Panc1 (cell line): ENCODE data around the gene KCND1. TPM values are rescaled to one million over a fixed set of nuclear protein-coding genes. Genes with fewer than 3 reads are reported as not detected.

ENCODE experiments used
- ATAC-seq: fragments of 200-7000 bp; cut with Tn5 transposase; 2 replicates; pipeline ENCODE4 v1.9.1; 2020; ENCODE audit warnings: mild to moderate bottlenecking, moderate library complexity
- BruUV-seq: library from RNA; stranded (reverse); fragments of 400-500 nt; replicated peaks from 2 replicates; lab custom pipeline; 2021; lab: Mats Ljungman, UMichigan
- CTCF ChIA-PET: fragments of 300-600 bp; sonication (Branson Sonifier 250); formaldehyde crosslinking; loops from one replicate; lab custom pipeline; 2022; ENCODE audit warnings: antibody characterized with exemption; lab: Charles Lee
- POLR2A ChIA-PET: fragments of 300-600 bp; sonication (Branson Sonifier 250); formaldehyde crosslinking; loops from one replicate; lab custom pipeline; 2022; ENCODE audit warnings: antibody characterized with exemption; lab: Charles Lee
- DNase-seq: peaks from one replicate; pipeline ENCODE4 v3.0.0-alpha.2; 2010; ENCODE audit warnings: low read depth, low spot score
- H3K27ac ChIP-seq: 2 replicates; pipeline ENCODE4 v1.5.1; 2011; ENCODE audit warnings: mild to moderate bottlenecking, low read length, inconsistent platforms
- H3K27me3 ChIP-seq: fragments of 200-500 bp; sonication (Bioruptor generic); 2 replicates; pipeline ENCODE4 v1.6.0; 2014; ENCODE audit warnings: low read length, inconsistent platforms; ENCODE audit not compliant: control insufficient read depth, insufficient read depth
- H3K36me3 ChIP-seq: fragments of 200-500 bp; sonication (Bioruptor generic); 2 replicates; pipeline ENCODE4 v1.5.1; 2014; ENCODE audit warnings: inconsistent platforms, mild to moderate bottlenecking, low read length, moderate library complexity; ENCODE audit not compliant: control insufficient read depth, insufficient read depth
- H3K4me1 ChIP-seq: 2 replicates; pipeline ENCODE4 v1.5.1; 2011; ENCODE audit warnings: inconsistent platforms, mild to moderate bottlenecking, low read length, moderate library complexity; ENCODE audit not compliant: control insufficient read depth, insufficient read depth
- H3K4me3 ChIP-seq, 2 experiments: 2 replicates each; pipeline ENCODE4 v1.5.1; 2011 to 2012; ENCODE audit warnings: low read depth in 2 of 2, low read length in 2 of 2, mild to moderate bottlenecking in 2 of 2, inconsistent platforms in 1 of 2, moderate library complexity in 1 of 2
- H3K9me3 ChIP-seq: fragments of 200-500 bp; sonication (Bioruptor generic); 2 replicates; pipeline ENCODE4 v1.5.1; 2014; ENCODE audit warnings: low read depth, mild to moderate bottlenecking, inconsistent platforms, low read length, moderate library complexity; ENCODE audit not compliant: control insufficient read depth, insufficient read depth
- POLR2AphosphoS5 ChIP-seq: IDR thresholded peaks from 2 replicates; pipeline ENCODE4 v1.6.1; 2012; ENCODE audit warnings: mild to moderate bottlenecking, low read depth, low read length, moderate library complexity
- REST ChIP-seq, 2 experiments: IDR thresholded peaks; 2 replicates each; pipeline ENCODE4 v1.6.1; 2011 to 2012; ENCODE audit warnings: low read depth in 2 of 2, control low read depth in 1 of 2, low read length in 1 of 2, mild to moderate bottlenecking in 1 of 2, moderate library complexity in 1 of 2; ENCODE audit not compliant: insufficient read depth in 1 of 2
- SIN3A ChIP-seq: IDR thresholded peaks from 2 replicates; pipeline ENCODE4 v1.6.1; 2012; ENCODE audit warnings: low read depth, mild to moderate bottlenecking, low read length, moderate library complexity, borderline replicate concordance; ENCODE audit not compliant: insufficient read depth
- TCF7L2 ChIP-seq: IDR thresholded peaks from 2 replicates; pipeline ENCODE4 v1.6.1; 2011; ENCODE audit warnings: mild to moderate bottlenecking, low read depth, low read length, inconsistent platforms
- in situ Hi-C: cut with HindIII; loops from 2 replicates; pipeline ENCODE4 v1.10.0; 2016; ENCODE audit warnings: low sequenced_read_pairs, low pct_unique_long_range_greater_than_20kb
- intact Hi-C: fragments of 100-400 bp; cut with micrococcal nuclease; formaldehyde crosslinking; loops from one replicate; pipeline ENCODE4 v1.10.0; 2022; ENCODE audit not compliant: unreplicated experiment
- total RNA-seq: library from RNA; stranded (reverse); gene quantifications from one replicate; pipeline ENCODE4 v1.2.1, GENCODE V29; 2021; ENCODE audit not compliant: unreplicated experiment
- TF ChIP-seq, protein P1 (sequence below): fragments of 450-650 bp; IDR thresholded peaks from 2 replicates; pipeline ENCODE4 v1.5.1; 2017; ENCODE audit warnings: mild to moderate bottlenecking

KCND1 gene
- total RNA-seq, 1 experiment from 2014 or later, result 5.5 TPM

GRCh38 chrX:48972220-48973164 is 848 bp upstream of the KCND1 start:
- Histone ChIP-seq H3K4me3 (peak overlapping the region; percentile 40 to 70), H3K36me3 (no peaks in the 10 kb centered on the region), H3K4me1 (no peaks in the 10 kb centered on the region), H3K27ac (peak overlapping the region; percentile 68), H3K27me3 (no peaks in the 10 kb centered on the region), H3K9me3 (no peaks in the 10 kb centered on the region)
- DNase-seq, result no peak
- peak; percentile 71 for ATAC-seq
- CTCF ChIA-PET, result no interaction called here
- POLR2A ChIA-PET, result interaction anchor here (1.0 kb wide), 1 partner anchor 30 kb away, joined by 3 read pairs; the partner anchor contains the start of gene GRIPAP1
- in situ Hi-C loops, result no loop called here
- BruUV-seq, result no TSS peak
- no peak for TF ChIP-seq REST (IDR thresholded peaks at IDR 0.05; ENCODE audit: insufficient read depth in 1 of 2, low read depth in 2 of 2, low read length in 1 of 2)
- TF ChIP-seq POLR2AphosphoS5, result no peak; the same call in 1 of the 2 replicates
- TF ChIP-seq, protein P1, sequence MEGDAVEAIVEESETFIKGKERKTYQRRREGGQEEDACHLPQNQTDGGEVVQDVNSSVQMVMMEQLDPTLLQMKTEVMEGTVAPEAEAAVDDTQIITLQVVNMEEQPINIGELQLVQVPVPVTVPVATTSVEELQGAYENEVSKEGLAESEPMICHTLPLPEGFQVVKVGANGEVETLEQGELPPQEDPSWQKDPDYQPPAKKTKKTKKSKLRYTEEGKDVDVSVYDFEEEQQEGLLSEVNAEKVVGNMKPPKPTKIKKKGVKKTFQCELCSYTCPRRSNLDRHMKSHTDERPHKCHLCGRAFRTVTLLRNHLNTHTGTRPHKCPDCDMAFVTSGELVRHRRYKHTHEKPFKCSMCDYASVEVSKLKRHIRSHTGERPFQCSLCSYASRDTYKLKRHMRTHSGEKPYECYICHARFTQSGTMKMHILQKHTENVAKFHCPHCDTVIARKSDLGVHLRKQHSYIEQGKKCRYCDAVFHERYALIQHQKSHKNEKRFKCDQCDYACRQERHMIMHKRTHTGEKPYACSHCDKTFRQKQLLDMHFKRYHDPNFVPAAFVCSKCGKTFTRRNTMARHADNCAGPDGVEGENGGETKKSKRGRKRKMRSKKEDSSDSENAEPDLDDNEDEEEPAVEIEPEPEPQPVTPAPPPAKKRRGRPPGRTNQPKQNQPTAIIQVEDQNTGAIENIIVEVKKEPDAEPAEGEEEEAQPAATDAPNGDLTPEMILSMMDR, result peak; percentile 88
- no peak for TF ChIP-seq SIN3A
- intact Hi-C loops, result loop anchor here (10.0 kb wide), 1 partner anchor 72 kb away; the partner anchor contains the start of gene TFE3

GRCh38 chrX:48969471-48969870 is 2.2 kb downstream of the KCND1 start:
- TF ChIP-seq SIN3A, result no peak
- POLR2A ChIA-PET, result no interaction called here
- Histone ChIP-seq H3K27me3 (no peaks in the 10 kb centered on the region), H3K36me3 (no peaks in the 10 kb centered on the region), H3K4me3 (no peak overlapping the region), H3K9me3 (no peaks in the 10 kb centered on the region), H3K4me1 (no peaks in the 10 kb centered on the region), H3K27ac (no peak overlapping the region)
- intact Hi-C loops (no loop called here), in situ Hi-C loops (no loop called here)
- CTCF ChIA-PET, result no interaction called here
- ATAC-seq, result no peak
- no peak for DNase-seq
- BruUV-seq, result no TSS peak

DNA sequence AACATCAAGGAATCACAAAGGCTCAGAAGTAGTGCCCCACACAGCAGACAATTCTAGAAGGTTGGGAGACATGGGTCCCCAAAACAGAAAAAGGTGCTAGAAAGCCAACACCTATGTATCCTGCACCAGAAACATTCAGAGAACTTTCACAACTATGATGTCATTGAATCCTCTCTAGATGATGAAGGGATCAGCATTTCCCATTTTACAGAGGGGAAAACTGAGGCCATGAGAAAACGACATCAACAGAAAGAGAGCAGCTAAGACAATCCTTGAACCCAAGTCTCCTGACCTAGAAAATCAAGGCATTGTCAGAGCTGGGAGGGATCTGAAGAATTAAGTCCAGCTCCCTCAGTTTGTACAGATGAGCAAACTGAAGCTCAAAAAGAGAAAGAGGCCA is 3.3 kb downstream of the KCND1 start:
- Histone ChIP-seq H3K36me3 (no peaks in the 10 kb centered on the region), H3K9me3 (no peaks in the 10 kb centered on the region), H3K4me3 (no peak overlapping the region), H3K27me3 (no peaks in the 10 kb centered on the region), H3K4me1 (no peaks in the 10 kb centered on the region), H3K27ac (no peak overlapping the region)
- intact Hi-C loops (no loop called here), in situ Hi-C loops (no loop called here)
- BruUV-seq, result no TSS peak
- CTCF ChIA-PET, result no interaction called here
- DNase-seq (no peak), ATAC-seq (no peak)
- TF ChIP-seq, protein P1, result no peak
- TF ChIP-seq TCF7L2 (no peak), POLR2AphosphoS5 (no peak), SIN3A (no peak), REST (IDR thresholded peaks at IDR 0.05; ENCODE audit: insufficient read depth in 1 of 2, low read depth in 2 of 2, low read length in 1 of 2) (no peak)
- POLR2A ChIA-PET, result no interaction called here
